ENCODE data around the gene NEU4.

Gene NEU4

DNA sequence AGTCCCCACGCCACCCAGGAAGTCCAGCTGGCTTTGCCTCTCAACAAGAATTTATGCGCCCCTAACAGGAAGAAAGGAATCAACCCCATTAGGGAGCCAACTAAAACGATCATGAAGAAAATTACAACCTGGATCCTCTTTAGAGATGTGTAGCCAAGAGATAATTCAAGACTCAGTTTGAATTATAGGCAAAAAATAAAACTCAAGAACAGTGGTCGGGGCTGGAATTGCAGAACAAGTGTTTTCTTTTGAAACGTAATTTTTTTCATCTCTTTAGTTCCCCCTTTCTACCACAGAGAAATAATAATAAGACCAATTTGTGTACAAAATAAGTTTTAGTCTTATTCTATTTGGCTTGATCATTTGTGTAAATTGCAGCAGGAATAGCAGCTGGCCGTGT lies 27.3 kb downstream of the NEU4 start:
- TF ChIP-seq, protein P1, sequence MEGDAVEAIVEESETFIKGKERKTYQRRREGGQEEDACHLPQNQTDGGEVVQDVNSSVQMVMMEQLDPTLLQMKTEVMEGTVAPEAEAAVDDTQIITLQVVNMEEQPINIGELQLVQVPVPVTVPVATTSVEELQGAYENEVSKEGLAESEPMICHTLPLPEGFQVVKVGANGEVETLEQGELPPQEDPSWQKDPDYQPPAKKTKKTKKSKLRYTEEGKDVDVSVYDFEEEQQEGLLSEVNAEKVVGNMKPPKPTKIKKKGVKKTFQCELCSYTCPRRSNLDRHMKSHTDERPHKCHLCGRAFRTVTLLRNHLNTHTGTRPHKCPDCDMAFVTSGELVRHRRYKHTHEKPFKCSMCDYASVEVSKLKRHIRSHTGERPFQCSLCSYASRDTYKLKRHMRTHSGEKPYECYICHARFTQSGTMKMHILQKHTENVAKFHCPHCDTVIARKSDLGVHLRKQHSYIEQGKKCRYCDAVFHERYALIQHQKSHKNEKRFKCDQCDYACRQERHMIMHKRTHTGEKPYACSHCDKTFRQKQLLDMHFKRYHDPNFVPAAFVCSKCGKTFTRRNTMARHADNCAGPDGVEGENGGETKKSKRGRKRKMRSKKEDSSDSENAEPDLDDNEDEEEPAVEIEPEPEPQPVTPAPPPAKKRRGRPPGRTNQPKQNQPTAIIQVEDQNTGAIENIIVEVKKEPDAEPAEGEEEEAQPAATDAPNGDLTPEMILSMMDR (IDR thresholded peaks at IDR 0.05; ENCODE audit: low read depth, low read length), result no peak
- no peak for DNase-seq (ENCODE audit: low read depth in 2 of 2)
- H3K4me3 ChIP-seq (replicated peaks in 1 of 2; ENCODE audit: low read depth in 2 of 2, low read length in 2 of 2), result no peak overlapping the region

GRCh38 chr2:241837197-241837965 lies 28.4 kb downstream of the NEU4 start:
- DNase-seq (ENCODE audit: low read depth in 2 of 2), result no peak
- TF ChIP-seq, protein P1 (IDR thresholded peaks at IDR 0.05; ENCODE audit: low read depth, low read length), result no peak
- H3K4me3 ChIP-seq (replicated peaks in 1 of 2; ENCODE audit: low read depth in 2 of 2, low read length in 2 of 2), result no peak overlapping the region

DNA sequence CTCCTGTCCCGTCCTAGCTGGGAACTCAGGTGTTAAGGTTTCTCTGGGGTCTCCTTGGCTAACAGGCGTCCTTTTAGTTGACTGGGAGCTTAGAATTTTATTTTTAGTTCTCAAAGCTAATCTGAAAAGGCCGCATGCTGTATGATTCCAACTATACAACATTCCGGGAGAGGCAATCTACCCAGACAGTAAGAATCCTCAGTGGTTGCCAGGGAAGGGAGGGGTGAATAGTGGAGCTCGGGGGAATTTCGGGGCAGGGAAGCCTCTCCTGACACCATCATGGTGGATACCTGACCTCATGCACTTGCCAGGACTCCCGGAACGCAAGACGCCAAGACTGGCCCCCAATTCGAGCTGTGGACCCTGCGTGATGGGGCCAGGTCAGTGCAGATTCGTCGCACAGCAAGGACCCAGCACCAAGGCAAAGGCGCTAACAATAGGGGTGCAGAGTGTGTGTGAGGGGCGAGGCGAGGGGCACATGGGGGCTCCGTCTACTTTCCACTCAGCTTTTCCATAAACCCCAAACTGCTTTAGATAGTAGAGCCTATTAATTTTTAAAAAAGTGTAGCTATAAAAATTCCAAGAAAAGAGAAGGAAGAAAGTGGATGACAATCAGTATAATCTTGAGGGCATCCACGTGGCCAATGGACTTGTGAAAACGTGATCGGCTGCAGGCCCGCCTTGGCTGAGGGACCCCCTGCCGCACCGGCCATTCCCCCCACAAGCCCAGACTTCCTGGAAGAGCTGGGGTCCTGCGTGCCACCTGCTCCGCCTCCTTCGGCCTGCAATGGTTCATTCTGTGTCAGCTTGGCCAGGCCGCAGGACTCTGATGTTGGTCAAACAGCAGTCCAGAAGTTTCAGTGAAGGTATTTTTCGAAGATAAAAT lies 32.4 kb downstream of the NEU4 start:
- H3K4me3 ChIP-seq (replicated peaks in 1 of 2; ENCODE audit: low read depth in 2 of 2, low read length in 2 of 2), result no peak overlapping the region
- DNase-seq (ENCODE audit: low read depth in 2 of 2), result no peak
- TF ChIP-seq, protein P1 (IDR thresholded peaks at IDR 0.05; ENCODE audit: low read depth, low read length), result no peak

GRCh38 chr2:241842067-241842415 lies 33.0 kb downstream of the NEU4 start:
- TF ChIP-seq, protein P1 (IDR thresholded peaks at IDR 0.05; ENCODE audit: low read depth, low read length), result no peak
- H3K4me3 ChIP-seq (replicated peaks in 1 of 2; ENCODE audit: low read depth in 2 of 2, low read length in 2 of 2), result no peak overlapping the region
- no peak for DNase-seq (ENCODE audit: low read depth in 2 of 2)

GRCh38 chr2:241842620-241843211 lies 33.7 kb downstream of the NEU4 start:
- TF ChIP-seq, protein P1 (IDR thresholded peaks at IDR 0.05; ENCODE audit: low read depth, low read length), result no peak
- no peak for DNase-seq (ENCODE audit: low read depth in 2 of 2)
- H3K4me3 ChIP-seq (replicated peaks in 1 of 2; ENCODE audit: low read depth in 2 of 2, low read length in 2 of 2), result no peak overlapping the region

GRCh38 chr2:241843321-241844065 lies 34.5 kb downstream of the NEU4 start:
- TF ChIP-seq, protein P1 (IDR thresholded peaks at IDR 0.05; ENCODE audit: low read depth, low read length), result no peak
- H3K4me3 ChIP-seq (replicated peaks in 1 of 2; ENCODE audit: low read depth in 2 of 2, low read length in 2 of 2), result no peak overlapping the region
- no peak for DNase-seq (ENCODE audit: low read depth in 2 of 2)

Measured in cardiac fibroblast (primary cell).